Esophagus squamous epithelium (tissue), 5 donors: Measurements from ENCODE around the gene NECAB2. TPM values are rescaled to one million over a fixed set of nuclear protein-coding genes. Genes with fewer than 3 reads are reported as not detected.

ENCODE experiments used
- DNase-seq: peaks from one replicate; lab custom pipeline; 2025; lab: John Stamatoyannopoulos, UW
- H3K27ac ChIP-seq, 4 donors: fragments of 200-600 bp; sonication (generic); one replicate each; pipeline ENCODE4 v1.5.1; 2016 to 2019; ENCODE audit warnings: mild to moderate bottlenecking in 1 of 4
- H3K27me3 ChIP-seq, 4 donors: fragments of 200-600 bp; sonication (generic); 1 replicate in 3 of 4; 2 replicates in 1 of 4; pipeline versions ENCODE4 v1.5.1 to v1.6.0; 2017 to 2021; ENCODE audit warnings: antibody characterized with exemption in 1 of 4
- H3K36me3 ChIP-seq, 3 donors: fragments of 200-600 bp; sonication (generic); one replicate each; pipeline ENCODE4 v1.5.1; 2016 to 2019
- H3K4me1 ChIP-seq, 3 donors: fragments of 200-600 bp; sonication (generic); one replicate each; pipeline ENCODE4 v1.5.1; 2017 to 2019
- H3K4me3 ChIP-seq, 4 donors: fragments of 200-600 bp; sonication (generic); 1 replicate in 3 of 4; 2 replicates in 1 of 4; pipeline ENCODE4 v1.5.1; 2016 to 2019; ENCODE audit warnings: mild to moderate bottlenecking in 2 of 4, moderate library complexity in 1 of 4
- H3K9me3 ChIP-seq, 3 donors: fragments of 200-600 bp; sonication (generic); one replicate each; pipeline ENCODE4 v1.5.1; 2016 to 2019
- POLR2A ChIP-seq, 4 donors: fragments of 450-650 bp; IDR thresholded peaks; one replicate each; pipeline ENCODE4 v1.6.1; 2017; ENCODE audit warnings: antibody characterized with exemption in 4 of 4, mild to moderate bottlenecking in 4 of 4, moderate library complexity in 3 of 4
- WGBS, 2 donors: methylation state at CpG; one replicate each; pipeline ENCODE4 v1.1.5; 2018; 5-methylcytosine and 5-hydroxymethylcytosine counted together
- intact Hi-C: fragments of 100-400 bp; cut with DNase I; formaldehyde crosslinking; loops from one replicate; pipeline ENCODE4 v1.15.0; 2022
- total RNA-seq, 4 donors: library from RNA; depleted of rRNA; stranded (reverse); fragments of >200 nt; gene quantifications; one replicate each; pipeline ENCODE4 v1.1.0, GENCODE V29; 2016
- TF ChIP-seq, protein P1 (sequence below), 6 experiments: fragments of 450-650 bp in 4 of 6; fragments of 200-600 bp in 2 of 6; sonication (generic) in 2 of 6; IDR thresholded peaks; one replicate each; pipeline ENCODE4 v1.5.1; 2016 to 2019; ENCODE audit warnings: antibody characterized with exemption in 6 of 6, mild to moderate bottlenecking in 4 of 6, moderate library complexity in 4 of 6
- donor health status: DM: yes; HTN: yes; CAD: no.

The NECAB2 gene
- total RNA-seq, 4 donors from 2014 or later = not detected

DNA sequence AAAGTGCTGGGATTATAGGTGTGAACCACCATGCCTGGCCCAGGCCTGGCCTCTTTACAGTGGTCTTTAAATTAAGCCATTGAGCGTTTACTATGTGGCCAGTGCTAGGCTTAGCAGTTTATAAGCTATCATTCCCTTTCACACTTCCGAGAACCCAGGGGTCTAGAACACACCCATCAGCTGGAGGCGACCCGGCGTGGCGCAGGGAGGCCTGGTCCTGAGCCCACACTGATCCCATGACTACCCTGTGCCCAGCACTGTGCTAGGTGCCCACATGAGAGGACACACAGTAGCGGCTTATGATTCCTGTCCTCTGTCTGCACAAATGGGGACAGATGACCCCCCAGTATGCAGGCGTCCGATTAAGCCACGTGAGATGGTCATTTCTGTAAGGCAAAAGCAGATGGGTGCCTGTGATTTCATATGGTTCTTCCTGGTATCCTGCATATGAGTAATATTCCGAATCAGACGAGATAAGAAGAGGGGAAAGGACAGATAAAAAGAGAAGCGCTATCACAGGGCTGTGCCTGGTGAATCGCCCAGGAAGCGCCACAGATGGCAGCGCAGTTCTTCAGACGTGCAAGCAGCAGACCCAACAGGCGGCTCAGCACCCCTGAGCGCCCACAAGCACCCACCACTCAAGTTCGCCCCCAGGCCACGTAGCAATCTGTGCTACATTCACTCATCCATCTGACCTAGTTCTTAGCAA is 9.8 kb upstream of the NECAB2 start:
- Histone ChIP-seq H3K36me3 (peaks cover 20 to 54% (median 23%) of the 10 kb centered on the region in 3 donors), H3K4me1 (peaks cover 15 to 39% (median 23%) of the 10 kb centered on the region in 3 donors), H3K4me3 (no peak overlapping the region), H3K27ac (no peak overlapping the region), H3K9me3 (no peaks in the 10 kb centered on the region), H3K27me3 (no peaks in the 10 kb centered on the region)
- no peak for TF ChIP-seq POLR2A (IDR thresholded peaks at IDR 0.05)
- TF ChIP-seq, protein P1, sequence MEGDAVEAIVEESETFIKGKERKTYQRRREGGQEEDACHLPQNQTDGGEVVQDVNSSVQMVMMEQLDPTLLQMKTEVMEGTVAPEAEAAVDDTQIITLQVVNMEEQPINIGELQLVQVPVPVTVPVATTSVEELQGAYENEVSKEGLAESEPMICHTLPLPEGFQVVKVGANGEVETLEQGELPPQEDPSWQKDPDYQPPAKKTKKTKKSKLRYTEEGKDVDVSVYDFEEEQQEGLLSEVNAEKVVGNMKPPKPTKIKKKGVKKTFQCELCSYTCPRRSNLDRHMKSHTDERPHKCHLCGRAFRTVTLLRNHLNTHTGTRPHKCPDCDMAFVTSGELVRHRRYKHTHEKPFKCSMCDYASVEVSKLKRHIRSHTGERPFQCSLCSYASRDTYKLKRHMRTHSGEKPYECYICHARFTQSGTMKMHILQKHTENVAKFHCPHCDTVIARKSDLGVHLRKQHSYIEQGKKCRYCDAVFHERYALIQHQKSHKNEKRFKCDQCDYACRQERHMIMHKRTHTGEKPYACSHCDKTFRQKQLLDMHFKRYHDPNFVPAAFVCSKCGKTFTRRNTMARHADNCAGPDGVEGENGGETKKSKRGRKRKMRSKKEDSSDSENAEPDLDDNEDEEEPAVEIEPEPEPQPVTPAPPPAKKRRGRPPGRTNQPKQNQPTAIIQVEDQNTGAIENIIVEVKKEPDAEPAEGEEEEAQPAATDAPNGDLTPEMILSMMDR (IDR thresholded peaks at IDR 0.05) = no peak
- WGBS, 2 donors = 73 to 86% methylated on average over 8 to 14 of the region's 21 CpGs
- no peak for DNase-seq
- intact Hi-C loops = no loop called here

DNA sequence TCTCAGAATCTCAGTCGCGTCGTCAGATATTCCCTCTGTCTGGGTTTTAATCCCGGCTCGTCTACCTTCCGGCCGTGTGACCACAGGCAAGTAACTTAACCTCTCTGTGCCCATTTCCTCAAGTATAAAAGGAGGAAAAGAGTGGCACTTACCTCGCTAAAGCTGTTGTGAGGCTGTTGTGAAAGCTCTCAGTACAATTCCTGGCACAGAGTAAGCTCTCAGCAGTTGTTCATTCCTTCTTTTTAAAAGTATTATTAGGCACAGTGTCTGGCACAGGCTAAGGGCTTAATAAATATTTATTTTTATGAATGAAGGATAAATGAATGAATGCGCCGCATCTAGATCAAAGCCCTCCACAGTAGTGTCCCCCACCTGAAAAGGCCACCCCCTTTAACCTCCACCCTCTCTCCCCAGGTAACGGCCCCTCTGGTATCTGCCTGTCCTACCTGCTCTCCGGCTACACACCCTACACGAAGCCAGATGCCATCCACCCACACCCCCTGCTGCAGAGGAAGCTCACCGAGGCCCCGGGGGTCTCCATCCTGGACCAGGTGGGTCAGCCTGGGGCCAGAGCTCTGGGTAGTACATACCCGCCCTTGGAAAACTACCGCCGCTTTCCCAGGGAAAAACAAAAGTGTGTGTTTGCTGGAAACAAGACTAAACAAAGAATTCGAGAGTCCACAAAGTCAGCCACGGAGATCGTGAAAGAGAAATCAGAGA is 9.0 kb upstream of the NECAB2 start:
- Histone ChIP-seq H3K27ac (no peak overlapping the region), H3K9me3 (no peaks in the 10 kb centered on the region), H3K4me1 (peaks cover 10 to 32% (median 17%) of the 10 kb centered on the region in 3 donors), H3K4me3 (no peak overlapping the region), H3K27me3 (no peaks in the 10 kb centered on the region), H3K36me3 (peaks cover 20 to 61% (median 23%) of the 10 kb centered on the region in 3 donors)
- no peak for TF ChIP-seq POLR2A (IDR thresholded peaks at IDR 0.05)
- TF ChIP-seq, protein P1 (IDR thresholded peaks at IDR 0.05) = no peak
- no peak for DNase-seq
- 76 to 87% methylated on average over 14 to 16 of the region's 21 CpGs for whole genome bisulfite sequencing, 2 donors
- intact Hi-C loops = no loop called here

DNA sequence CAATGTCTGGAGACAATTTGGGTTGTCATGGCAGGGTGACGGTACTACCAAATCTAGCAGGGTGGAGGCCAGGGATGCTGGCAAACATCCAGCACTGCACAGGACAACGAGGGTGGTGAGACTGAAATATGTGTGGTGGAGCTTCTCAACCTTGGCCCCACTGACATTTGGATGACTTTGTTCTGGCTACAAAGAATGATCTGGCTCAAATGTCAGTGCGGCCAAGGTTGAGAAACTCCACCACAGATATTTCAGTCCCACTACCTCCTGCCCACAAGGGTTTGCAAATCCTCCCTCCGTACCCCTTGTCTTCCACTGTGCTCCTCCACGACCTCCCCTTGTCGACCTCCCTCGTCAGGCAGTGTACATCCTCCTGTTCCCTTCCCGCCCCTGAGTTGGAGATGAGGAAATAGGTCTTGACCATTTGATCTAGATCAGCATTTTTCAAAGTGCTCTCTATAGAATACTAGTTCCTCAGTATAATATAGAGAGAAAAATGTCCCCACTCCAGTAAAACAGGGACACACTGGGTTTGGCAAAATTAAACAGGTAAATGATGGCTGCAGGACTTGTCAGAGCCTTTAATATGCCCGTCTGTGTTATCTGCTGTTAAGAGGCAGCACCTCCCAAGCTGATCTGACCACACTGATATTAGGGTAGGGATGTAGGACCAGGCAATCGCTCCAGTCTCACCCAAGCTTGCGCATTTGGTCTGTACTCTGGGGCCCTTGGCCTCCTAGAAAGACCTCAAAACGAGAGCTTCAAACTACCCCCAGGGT is 8.2 kb upstream of the NECAB2 start:
- no peaks in the 10 kb centered on the region for H3K9me3 ChIP-seq
- no peak overlapping the region for H3K27ac ChIP-seq
- H3K4me1 ChIP-seq = peaks cover 1 to 23% (median 11%) of the 10 kb centered on the region in 3 donors
- intact Hi-C loops = no loop called here
- 78 to 79% methylated on average over 9 of the region's 12 CpGs for WGBS, 2 donors
- no peak for TF ChIP-seq POLR2A (IDR thresholded peaks at IDR 0.05)
- TF ChIP-seq, protein P1 (IDR thresholded peaks at IDR 0.05) = no peak
- no peaks in the 10 kb centered on the region for H3K27me3 ChIP-seq
- H3K4me3 ChIP-seq = no peak overlapping the region
- DNase-seq = no peak
- peaks cover 21 to 70% (median 23%) of the 10 kb centered on the region in 3 donors for H3K36me3 ChIP-seq

DNA sequence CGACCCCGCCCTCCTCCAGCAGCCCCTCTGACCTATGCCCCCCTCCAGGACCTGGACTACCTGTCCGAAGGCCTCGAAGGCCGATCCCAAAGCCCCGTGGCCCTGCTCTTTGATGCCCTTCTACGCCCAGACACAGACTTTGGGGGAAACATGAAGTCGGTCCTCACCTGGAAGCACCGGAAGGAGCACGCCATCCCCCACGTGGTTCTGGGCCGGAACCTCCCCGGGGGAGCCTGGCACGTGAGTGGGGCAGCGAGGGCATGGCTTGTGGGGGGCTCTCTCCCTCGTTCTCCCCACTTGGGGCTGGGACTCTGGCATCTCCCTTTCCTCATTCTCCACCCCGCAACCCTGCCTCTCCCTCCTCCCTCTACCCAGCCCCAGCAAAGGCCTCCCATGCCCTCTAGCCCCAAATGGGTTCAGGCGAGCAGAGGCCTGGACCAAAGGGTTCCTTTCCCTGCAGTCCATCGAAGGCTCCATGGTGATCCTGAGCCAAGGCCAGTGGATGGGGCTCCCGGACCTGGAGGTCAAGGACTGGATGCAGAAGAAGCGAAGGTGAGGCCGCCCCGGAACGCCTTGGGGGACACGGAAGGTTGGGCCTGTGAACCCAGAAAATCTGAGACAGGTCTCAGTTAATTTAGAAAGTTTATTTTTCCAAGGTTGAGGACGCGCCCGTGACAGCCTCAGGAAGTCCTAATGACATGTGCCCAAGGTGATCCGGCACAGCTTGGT is 7.4 kb upstream of the NECAB2 start:
- no peaks in the 10 kb centered on the region for H3K9me3 ChIP-seq
- peaks cover 23 to 78% (median 29%) of the 10 kb centered on the region in 3 donors for H3K36me3 ChIP-seq
- no peak for DNase-seq
- WGBS, 2 donors = 91 to 92% methylated on average over 10 to 16 of the region's 29 CpGs
- H3K4me1 ChIP-seq = peaks cover 0 to 15% (median 2%) of the 10 kb centered on the region in 3 donors
- intact Hi-C loops = no loop called here
- no peak for TF ChIP-seq POLR2A (IDR thresholded peaks at IDR 0.05)
- TF ChIP-seq, protein P1 (IDR thresholded peaks at IDR 0.05) = no peak
- no peak overlapping the region for H3K4me3 ChIP-seq
- H3K27ac ChIP-seq = no peak overlapping the region
- no peaks in the 10 kb centered on the region for H3K27me3 ChIP-seq
